HG03045 (cell line): Measurements from ENCODE around the gene ZNF516.

ENCODE experiments used
- ATAC-seq: cut with Tn5 transposase; IDR thresholded peaks from one replicate; pipeline ENCODE4 v1.9.1; 2021; ENCODE audit warnings: mild to moderate bottlenecking, moderate library complexity; ENCODE audit not compliant: unreplicated experiment

ZNF516 gene

DNA sequence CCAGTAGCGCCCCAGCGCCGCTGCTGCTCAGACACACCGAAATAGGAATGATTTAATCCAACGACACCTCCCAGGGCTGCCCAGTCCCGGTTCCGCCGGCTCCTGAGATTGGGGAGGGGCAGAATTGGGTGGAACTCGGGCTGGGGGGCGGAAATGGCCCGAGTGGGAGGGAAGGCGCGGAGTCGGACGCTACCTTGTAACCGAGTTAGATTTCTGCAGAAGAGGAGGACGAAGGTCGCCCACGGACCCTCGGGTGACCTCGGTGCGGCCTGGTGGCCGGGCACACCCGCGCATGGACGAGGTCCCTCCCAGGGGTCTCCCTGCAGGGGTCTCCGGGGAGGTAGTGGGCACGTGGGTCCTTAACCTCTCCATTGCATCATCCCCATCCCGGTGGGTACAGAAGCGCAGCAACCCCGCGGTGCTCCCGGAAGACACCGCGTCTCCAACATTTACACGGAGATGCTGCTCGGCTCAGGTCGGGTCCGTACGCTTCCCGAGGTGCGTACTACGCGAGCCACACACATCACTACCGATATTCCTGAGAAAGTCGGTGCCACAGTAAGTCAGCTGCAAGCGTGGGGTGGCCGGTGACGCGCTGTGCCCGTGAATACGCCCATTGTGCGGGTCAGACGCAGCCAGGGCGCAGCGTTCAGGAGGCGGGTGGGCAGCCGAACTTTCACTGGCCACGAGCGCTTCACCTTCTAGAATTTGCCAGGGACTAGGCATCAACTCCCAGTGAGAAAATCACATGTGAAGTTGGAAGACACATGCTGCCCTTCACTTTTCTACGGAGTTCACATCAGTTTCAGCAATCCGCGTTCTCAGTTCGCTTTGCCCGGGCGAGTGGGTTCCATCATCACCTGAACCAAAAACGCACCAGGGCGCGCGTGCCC lies 3.0 kb downstream of the ZNF516 start:
- ATAC-seq = peak; percentile 1

DNA sequence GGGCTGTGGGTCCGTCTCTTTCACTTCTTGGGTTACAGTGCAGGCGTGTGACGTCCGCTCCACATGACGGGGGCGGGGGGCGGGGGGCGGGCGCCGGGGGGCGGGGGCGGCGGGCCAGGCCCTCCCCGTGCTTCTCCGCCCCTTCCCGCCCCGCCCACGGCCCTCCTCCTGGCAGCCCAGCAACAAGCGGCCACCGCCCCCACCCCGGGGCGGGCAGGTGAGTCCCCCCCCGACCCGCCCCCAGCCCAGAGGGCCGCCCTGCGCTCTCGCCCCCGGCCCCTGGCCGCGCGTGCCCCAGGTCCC lies 3.6 kb downstream of the ZNF516 start:
- peak; percentile 14 for ATAC-seq

DNA sequence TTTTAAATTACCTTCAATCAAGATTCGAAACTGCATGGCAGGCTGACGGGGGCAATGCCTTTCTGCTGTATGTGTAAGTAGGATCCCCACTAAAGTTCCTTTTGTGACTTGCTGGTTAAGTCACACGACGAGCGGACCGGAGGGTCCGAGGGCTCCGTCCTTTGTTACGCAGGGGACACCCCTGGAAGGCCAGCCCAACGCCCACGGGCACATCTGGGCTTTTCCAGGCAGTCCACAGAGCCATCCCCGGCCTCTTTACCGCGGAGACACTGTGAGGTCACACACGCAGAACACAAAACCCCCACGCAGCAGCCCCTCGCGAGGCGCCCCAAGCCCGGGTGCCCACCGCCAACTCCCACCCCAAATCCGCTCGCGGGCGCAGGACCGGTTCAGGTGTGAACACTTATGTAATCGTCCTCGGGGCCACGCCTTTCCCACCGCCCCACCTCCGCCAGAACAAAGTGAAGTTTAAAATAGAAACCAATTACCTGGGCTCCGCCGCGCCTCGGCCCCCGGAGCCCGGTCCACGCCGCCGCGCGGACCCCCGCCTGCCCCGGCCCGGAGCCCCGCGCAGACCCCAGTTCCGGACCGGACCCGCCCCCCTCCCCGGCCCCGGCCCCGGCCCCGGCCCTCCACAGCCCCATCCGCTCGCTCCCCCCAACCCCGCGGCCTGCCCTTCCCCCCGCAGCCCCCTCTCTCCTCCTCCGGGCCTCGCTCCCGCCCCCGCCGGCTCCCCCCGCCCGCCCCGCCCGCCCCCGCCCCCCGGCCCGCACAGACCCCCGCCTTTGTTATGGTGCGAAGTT lies 4.2 kb downstream of the ZNF516 start:
- no peak for ATAC-seq

DNA sequence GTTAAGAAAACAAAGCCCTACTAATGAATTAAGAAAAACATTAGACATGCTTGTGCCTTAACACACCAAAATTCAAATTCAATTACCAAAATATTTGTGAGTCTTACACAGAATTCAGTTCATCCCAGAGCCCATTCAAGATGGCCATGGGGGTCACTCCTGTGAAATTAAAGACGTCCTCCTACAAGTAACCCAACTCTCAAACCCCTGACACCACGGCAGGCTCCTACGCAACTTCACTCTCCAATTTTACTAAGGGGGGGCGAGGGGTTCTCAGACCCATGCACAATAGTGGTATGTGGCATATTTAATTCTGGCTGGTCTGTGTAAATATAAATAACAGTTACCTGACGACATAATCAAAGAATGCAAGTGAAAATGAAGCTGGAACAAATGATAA lies 5.0 kb downstream of the ZNF516 start:
- ATAC-seq = no peak

DNA sequence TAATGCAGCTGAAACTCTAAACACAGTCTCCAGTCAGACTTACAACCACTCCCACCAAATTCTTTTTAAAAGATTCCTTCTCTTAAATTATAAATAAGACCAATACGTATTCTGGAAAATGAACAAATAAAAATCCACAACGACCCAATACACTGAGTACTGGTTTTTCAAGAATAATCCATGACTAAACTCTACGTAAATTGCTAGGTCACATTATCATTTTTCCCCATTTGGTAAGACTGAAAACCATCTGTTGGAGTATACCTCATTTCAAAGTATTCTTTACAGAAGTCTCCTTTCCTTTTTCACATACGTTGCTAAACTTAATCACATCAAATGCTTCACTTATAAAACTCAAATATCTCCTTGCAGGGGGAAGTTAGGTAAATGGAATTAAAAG lies 6.0 kb downstream of the ZNF516 start:
- no peak for ATAC-seq

DNA sequence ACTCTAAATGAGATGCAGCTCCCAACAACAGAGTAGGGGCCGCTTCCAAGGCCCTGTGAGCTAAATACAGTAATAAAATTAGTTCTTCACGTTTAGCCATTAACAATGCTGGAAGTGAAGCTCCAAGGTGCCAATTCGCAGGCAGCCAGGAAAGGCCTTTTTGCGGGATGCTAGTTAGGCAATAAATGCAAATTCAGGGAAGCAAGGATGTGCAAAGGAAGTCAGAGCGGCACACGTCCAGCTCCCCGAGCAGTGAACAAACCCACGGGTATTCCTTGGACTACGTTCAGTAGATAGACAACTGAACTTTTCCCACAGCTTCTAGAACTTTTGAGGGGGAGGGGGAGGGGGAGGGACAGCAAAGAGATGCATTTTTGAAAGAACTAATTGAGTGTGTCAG lies 6.9 kb downstream of the ZNF516 start:
- no peak for ATAC-seq

DNA sequence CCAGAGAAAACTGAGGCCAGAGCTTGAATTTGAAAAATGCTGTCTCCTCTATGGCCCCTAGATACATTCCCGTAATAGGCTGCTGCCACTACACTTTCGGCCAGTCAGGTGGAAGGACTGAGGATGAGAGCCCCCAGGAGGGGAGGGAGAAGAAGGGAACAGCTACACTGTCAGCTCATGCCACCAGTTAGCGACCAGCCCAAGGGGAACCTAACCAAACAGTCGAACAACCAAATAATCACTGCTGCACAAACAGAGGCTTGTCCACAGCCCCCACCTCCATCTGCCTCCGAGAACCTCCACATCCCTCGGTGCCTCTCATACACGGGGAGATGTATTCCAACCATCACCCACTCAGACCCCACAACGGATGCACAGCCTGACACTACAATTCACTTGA lies 7.3 kb downstream of the ZNF516 start:
- ATAC-seq = no peak

DNA sequence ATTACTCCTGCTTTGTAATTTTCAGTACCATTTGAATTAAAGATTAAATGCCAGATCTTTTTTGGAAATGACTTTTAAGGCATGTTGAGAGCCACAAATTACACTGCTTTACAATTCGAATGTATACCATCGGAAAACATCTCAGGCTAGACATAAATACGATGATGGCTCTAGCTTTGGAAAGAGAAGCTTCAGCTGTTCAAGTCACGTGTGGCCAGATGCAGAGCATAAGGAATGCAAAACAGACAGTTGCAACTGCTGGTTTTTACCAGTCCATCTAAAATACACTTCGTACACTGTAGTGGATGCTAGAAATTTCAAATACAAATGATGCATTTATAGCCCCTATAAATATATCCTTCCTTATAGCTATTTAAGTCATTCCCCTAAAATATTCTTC lies 8.0 kb downstream of the ZNF516 start:
- ATAC-seq = no peak

DNA sequence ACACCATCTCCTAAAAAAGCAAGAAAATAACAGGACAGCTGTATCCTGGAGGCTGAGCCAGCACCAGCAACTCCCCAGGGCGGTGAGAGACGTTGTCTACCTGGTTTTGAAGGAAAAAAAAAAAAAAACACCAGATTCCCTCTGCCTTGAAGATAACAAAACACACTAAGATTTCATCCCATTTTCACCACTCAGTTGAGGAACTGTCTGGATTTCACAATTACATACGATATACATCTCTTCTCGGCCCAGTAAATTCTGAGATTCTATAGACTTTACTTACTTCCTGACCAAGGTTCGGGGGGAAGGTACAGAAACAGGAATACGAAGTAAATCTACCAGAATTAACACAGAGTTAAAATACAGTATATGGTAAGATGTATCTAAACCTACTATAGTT lies 8.5 kb downstream of the ZNF516 start:
- no peak for ATAC-seq

DNA sequence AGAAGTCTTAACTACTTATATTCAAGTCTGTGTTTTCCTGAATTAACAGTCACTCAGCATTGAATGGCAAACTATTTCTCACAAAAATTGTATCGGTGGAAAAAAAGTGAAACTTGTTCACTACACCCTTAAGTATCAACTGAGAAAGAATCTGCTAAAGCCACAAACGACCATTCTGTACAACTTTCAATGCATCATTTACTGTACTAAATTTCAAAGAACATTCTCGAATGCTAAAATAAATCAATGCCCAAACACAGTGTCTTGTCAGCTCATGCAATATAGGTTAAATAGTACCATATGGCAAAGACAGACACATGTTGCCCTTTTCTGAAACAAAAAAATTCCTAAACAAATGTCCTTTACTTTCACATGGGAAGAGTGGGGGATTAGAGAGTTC lies 9.0 kb downstream of the ZNF516 start:
- ATAC-seq = no peak

DNA sequence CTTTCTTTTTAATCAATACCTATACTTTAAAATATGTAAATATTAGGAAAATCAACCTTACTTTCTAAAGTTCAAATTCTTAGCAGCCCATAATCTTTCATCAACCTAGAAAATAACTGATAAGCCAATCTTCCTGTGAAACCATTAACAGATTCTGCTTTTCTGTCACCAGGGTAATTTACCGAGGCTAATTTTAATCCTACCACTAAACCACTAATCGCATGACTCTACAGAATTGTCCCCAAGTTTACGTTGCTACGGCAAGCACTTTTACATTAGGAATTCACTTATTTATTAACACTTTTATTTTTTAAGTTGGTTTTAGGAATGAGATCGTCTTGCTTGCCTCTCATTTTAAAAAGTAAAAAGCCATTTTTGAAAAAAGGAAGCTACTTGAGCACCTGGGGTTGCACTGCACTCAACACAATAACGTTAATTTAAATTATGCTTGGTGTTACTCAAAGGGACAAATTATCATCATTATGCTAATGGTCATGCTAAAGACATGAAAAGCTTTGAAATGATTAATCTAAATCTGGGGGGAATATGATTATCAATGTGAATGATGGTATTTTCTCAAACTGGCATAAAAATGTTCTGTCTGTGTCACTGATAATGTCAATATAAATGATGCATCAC lies 10.2 kb downstream of the ZNF516 start:
- no peak for ATAC-seq

DNA sequence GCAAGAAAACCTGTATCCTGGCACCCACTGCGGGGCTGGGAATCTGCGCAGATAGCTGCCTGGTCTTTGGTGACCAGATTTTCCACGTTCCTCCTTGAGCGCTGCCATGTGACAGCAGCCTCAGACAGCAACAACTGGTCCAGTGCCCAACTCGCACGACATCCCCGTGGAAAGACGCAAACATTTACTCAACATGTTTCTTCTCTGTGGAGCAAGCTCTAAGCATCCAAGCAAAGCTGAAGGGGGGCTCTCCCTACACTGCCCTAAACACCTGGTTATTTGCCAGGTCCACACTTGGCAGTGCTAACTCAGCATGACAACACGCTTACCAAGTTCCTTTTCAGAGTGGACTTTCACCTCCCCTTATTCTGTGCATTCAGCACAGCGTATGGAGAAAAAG lies 11.3 kb downstream of the ZNF516 start:
- ATAC-seq = no peak

DNA sequence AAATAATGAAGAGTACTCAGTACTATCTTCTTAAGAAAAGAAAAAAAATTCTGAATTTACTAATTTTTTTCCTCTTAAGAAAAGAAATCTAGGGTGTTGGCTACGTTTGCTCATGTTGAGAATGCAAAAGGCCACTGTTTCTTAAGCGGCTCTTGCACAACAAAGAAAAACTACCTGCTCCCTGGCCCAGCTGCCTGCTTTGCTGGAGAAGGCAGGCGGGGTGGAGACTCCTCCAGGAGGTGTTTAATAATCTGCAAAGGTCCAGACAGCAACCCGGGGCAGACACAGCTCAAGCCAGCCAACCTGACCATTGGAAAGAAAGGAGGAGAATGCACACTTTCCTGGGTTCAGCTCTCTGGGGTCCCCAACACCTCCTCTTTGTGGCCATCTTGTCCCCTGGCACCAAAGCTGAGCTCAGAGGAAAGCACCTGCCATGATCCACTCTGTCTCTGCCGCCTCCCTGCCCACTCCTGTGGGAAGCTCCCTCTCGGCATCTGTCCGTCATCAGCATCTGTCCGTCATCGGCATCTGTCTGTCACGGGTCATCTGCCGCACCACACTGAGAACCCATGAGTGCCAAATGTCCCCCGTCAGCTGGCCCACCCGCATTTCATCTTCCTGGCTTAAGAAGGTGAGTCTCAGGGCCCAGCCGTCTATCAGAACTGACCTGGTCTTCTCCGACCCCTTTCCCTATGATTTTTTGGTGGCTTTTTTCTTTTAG lies 11.9 kb downstream of the ZNF516 start:
- ATAC-seq = no peak

DNA sequence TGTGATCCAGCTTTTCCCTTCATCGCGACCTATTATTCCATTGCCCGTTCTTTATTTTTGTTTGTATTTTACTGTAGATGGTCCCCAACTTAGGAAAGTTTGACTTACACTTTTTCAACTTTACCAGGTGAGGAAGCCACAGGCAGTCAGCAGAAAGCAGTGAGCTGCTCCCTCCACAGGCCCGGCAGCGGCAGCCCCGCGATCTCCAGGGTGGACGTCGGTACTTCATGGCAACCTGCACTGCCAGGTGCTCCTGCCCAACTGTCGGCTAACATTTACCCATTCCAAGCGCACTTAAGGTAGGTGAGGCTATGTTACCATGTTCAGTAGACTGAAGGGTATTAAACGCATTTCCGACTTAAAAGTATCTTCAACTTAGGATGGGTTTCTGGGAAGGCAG lies 12.8 kb downstream of the ZNF516 start:
- ATAC-seq = no peak

DNA sequence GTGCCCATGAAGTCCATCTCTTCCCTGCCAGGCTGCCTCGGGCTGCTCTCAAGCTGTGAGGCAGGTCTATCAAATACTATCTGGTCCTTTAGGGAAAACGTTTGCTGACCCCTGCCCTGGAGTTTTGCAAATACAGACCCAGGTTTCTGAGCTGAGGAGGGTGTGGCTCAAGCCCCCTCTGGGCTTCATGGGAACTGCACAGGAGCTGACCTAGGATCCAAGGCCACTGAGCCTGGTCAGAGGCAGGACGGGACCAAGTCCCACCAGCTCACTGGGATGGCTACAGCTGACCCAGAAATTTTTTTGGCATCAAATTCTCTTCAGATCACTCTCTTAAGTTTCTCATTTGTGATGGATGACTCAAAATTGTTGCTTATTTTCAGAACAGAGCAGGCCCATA lies 14.1 kb downstream of the ZNF516 start:
- ATAC-seq = no peak

DNA sequence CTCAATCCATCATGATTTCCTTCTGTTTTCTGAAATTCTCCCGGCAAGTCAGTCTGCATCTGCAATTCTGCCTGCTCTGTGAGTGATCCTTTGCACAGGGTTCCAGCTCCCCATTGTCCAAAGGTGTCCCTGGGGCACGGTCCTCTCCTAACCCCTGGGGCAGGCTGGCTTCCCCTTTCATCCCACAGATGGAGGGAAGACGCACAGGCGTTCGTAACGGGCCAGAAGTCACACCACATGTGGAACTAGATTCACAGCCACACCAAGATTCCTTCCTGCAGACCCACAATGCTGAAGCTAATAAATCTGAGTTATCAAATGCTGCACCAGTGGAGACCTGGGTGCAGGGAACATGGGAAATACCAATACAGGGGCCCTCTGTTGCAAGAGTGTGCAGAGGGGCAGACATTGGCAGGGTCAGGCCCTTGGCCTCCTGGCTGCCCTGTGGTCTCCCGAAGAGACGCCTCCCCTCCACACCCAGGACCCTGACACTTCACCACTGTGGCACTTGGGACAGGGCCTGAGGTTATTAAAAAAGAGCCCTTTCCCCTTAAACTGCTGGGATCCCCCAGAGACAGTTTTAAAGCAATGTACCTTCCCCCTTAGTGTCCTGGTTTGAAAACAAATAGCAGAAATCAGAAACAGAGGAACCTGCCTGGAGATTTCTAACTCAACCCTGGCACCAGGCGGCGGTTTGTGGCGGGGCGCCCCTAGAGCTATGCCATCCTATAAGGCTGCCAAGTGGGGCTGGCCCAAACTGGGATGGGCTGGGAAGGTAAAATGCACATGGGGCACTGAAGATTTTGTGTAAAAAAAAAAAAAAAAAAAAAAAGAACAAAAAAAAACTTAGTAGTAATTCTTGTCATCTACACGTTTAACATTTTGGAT lies 15.4 kb downstream of the ZNF516 start:
- ATAC-seq = no peak

DNA sequence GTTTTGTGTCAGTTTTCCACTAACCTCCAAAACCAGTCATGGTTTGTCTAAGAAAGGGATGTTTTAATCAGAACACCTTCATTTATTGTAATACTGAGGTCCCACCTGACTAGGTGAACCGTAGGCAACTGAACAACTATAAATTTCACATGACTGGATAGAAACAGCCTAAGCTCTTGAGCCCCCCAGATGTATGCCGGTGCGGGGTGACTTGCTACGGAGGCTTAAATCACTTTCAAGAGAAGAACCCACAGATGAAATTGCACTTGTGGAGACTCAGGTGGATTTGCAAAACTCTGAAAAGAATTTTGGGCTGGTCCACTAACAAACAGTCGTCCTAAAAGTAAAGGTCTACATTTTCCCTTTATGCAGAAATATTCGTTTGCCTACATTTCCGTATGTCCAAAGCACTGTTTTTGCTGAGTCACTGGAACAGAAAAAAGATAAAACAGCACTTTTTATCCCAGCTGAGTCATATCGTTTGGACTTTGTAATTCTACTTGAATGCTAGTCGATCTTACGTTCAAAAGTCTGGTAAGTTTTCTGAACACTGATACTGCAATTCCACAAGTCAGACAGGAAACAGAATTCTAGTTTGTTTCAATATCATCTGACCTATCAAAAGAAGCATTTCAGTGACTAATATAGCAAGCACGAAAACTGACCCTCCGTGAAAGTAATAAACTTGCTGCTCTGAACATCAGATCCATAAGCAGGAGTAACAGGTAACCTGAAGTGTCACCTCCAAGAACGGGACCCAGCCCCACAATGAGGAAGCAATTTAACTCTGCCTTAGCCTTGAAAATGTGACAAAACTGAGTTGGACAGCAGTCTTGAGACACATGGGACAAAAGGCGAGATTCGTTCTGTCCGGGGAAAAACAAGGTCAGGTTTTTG lies 18.1 kb downstream of the ZNF516 start:
- ATAC-seq = no peak

DNA sequence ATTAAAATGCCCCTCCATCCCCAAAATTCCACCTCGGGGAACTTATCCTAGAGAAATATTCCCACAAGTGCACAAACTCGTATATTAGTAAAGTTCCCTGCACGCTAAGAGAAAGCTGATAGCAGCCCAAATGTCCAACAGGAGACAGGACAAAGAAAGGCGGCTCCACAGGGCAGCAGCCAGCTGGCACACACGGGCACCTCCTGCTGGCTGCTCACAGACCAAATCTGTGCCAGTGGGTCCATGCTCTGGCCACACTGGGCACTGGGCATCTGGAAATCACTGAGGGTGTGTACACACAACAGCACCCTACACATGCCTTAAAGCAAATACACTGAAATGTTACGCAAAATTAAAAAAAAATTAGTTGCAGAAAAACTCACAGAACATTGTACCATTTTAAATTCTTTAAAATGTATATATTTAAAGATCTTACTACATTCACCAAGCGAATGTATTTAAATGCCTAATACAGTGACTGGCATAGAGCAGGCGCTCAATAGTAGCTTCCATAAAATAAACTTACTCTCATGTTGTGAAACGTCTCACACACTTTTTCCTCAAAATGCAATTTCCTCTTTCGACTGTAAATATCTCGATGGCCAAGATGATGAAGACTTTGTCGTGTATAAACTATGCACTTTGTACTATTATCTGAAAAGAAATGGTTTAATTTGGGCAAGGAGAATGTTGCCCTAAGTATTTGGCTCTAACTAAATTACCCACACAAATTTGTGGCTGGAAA lies 19.4 kb downstream of the ZNF516 start:
- no peak for ATAC-seq

DNA sequence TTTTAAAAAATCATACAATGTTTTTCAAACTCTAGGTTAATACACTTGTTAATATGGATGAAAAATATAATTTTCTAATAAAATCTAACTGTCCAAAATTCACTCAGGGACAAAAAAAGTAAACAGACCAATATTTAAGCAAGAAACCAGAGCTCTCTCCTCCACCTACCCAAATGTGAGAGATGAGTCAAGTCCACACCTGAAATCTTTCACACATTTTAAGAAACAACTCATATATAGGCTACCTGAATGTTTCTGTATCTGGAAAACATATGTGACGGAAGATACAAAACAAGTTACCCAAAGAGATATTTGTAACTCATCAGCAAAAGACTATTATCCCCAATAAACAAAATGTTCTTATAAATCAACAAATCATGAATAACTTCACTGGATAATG lies 20.2 kb downstream of the ZNF516 start:
- no peak for ATAC-seq
